ENCODE measurements around the gene LAMC2. TPM values are rescaled to one million over a fixed set of nuclear protein-coding genes. Genes with fewer than 3 reads are reported as not detected.

The LAMC2 gene
- total RNA-seq, 1 donor from 2014 or later: 13.3 TPM

- intact Hi-C loops (cut with DNase I): no loop called here
- peaks cover 26% of the 10 kb centered on the region for H3K4me1 ChIP-seq
These were observed 43.9 kb upstream of the LAMC2 start for GRCh38 chr1:183142171-183142570.

GRCh38 chr1:183143576-183144315, 42.3 kb upstream of the LAMC2 start:
- no peak for TF ChIP-seq POLR2A (IDR thresholded peaks at IDR 0.05)
- no peak for TF ChIP-seq POLR2AphosphoS5 (IDR thresholded peaks at IDR 0.05; ENCODE audit: insufficient read depth in 1 of 2, low read depth in 1 of 2)
- no peak for TF ChIP-seq CTCF (IDR thresholded peaks at IDR 0.05)
- Histone ChIP-seq H3K4me3 (no peak overlapping the region), H3K27ac (peak overlapping the region; percentile 25), H3K27me3 (no peaks in the 10 kb centered on the region), H3K36me3 (peaks cover 0 to 12% of the 10 kb centered on the region in 2 donors), H3K4me1 (peaks cover 23% of the 10 kb centered on the region), H3K9me3 (no peaks in the 10 kb centered on the region)
- no peak for DNase-seq (ENCODE audit: extremely low spot score in 2 of 2)
- intact Hi-C loops (cut with DNase I): no loop called here

More at GRCh38 chr1:183142171-183142570, 43.9 kb upstream of the LAMC2 start:
- Histone ChIP-seq H3K27me3 (no peaks in the 10 kb centered on the region), H3K9me3 (no peaks in the 10 kb centered on the region), H3K4me3 (no peak overlapping the region), H3K27ac (no peak overlapping the region), H3K36me3 (peaks cover 0 to 12% of the 10 kb centered on the region in 2 donors)
- TF ChIP-seq POLR2AphosphoS5 (IDR thresholded peaks at IDR 0.05; ENCODE audit: insufficient read depth in 1 of 2, low read depth in 1 of 2): no peak
- no peak for TF ChIP-seq CTCF (IDR thresholded peaks at IDR 0.05)
- TF ChIP-seq POLR2A (IDR thresholded peaks at IDR 0.05): no peak
- DNase-seq (ENCODE audit: extremely low spot score in 2 of 2): no peak

- Histone ChIP-seq H3K9me3 (no peaks in the 10 kb centered on the region), H3K4me1 (peaks cover 23% of the 10 kb centered on the region), H3K4me3 (no peak overlapping the region), H3K27me3 (no peaks in the 10 kb centered on the region), H3K36me3 (peaks cover 0 to 12% of the 10 kb centered on the region in 2 donors), H3K27ac (no peak overlapping the region)
- TF ChIP-seq POLR2AphosphoS5 (IDR thresholded peaks at IDR 0.05; ENCODE audit: insufficient read depth in 1 of 2, low read depth in 1 of 2) (no peak), POLR2A (IDR thresholded peaks at IDR 0.05) (no peak), CTCF (IDR thresholded peaks at IDR 0.05) (no peak)
- intact Hi-C loops (cut with DNase I): no loop called here
- DNase-seq (ENCODE audit: extremely low spot score in 2 of 2): no peak
These were observed 41.3 kb upstream of the LAMC2 start for GRCh38 chr1:183144752-183145151.

GRCh38 chr1:183147735-183148134, 38.3 kb upstream of the LAMC2 start:
- no peak for DNase-seq (ENCODE audit: extremely low spot score in 2 of 2)
- H3K9me3 ChIP-seq: no peaks in the 10 kb centered on the region
- peaks cover 21% of the 10 kb centered on the region for H3K4me1 ChIP-seq
- no peak overlapping the region for H3K4me3 ChIP-seq
- peaks cover 0 to 4% of the 10 kb centered on the region in 2 donors for H3K36me3 ChIP-seq
- peak overlapping the region; percentile 64 for H3K27ac ChIP-seq
- intact Hi-C loops (cut with DNase I): no loop called here
- no peak for TF ChIP-seq POLR2AphosphoS5 (IDR thresholded peaks at IDR 0.05; ENCODE audit: insufficient read depth in 1 of 2, low read depth in 1 of 2)
- no peak for TF ChIP-seq CTCF (IDR thresholded peaks at IDR 0.05)
- no peak for TF ChIP-seq POLR2A (IDR thresholded peaks at IDR 0.05)
- no peaks in the 10 kb centered on the region for H3K27me3 ChIP-seq

- intact Hi-C loops (cut with DNase I): no loop called here
These were observed 37.5 kb upstream of the LAMC2 start for GRCh38 chr1:183148599-183148998.

More at GRCh38 chr1:183148599-183148998, 37.5 kb upstream of the LAMC2 start:
- H3K27ac ChIP-seq: peak overlapping the region; percentile 64
- TF ChIP-seq CTCF (IDR thresholded peaks at IDR 0.05) (no peak), POLR2A (IDR thresholded peaks at IDR 0.05) (no peak), POLR2AphosphoS5 (IDR thresholded peaks at IDR 0.05; ENCODE audit: insufficient read depth in 1 of 2, low read depth in 1 of 2) (no peak)
- H3K9me3 ChIP-seq: no peaks in the 10 kb centered on the region
- H3K27me3 ChIP-seq: no peaks in the 10 kb centered on the region
- H3K36me3 ChIP-seq: no peaks in the 10 kb centered on the region
- peaks cover 21% of the 10 kb centered on the region for H3K4me1 ChIP-seq
- H3K4me3 ChIP-seq: no peak overlapping the region
- no peak for DNase-seq (ENCODE audit: extremely low spot score in 2 of 2)

Measured in vagina (tissue), 2 donors.